SK-N-SH treated with all-trans-retinoic acid at 6 μM for 48 hours (cell line): ENCODE measurements around the gene AP1G2.

Experiments
- ATAC-seq: fragments of 200-7000 bp; cut with Tn5 transposase; 3 replicates; pipeline ENCODE4 v1.9.1; 2020; ENCODE audit warnings: mild to moderate bottlenecking, moderate library complexity
- ARNTL ChIP-seq: fragments of 450-650 bp; formaldehyde crosslinking; IDR thresholded peaks from 2 replicates; pipeline ENCODE4 v1.5.0; 2020; ENCODE audit warnings: low read depth, mild to moderate bottlenecking, moderate library complexity, borderline replicate concordance
- BACH2 ChIP-seq: fragments of 250-450 bp; sonication (Bioruptor Pico); IDR thresholded peaks from 2 replicates; pipeline ENCODE4 v1.9.0; 2021; ENCODE audit warnings: mild to moderate bottlenecking, borderline replicate concordance
- CSDC2 ChIP-seq: fragments of 250-450 bp; sonication (Bioruptor Pico); IDR thresholded peaks from 2 replicates; pipeline ENCODE4 v1.5.0; 2020; ENCODE audit warnings: mild to moderate bottlenecking, moderate library complexity
- ESRRG ChIP-seq: fragments of 250-450 bp; sonication (Bioruptor Pico); IDR thresholded peaks from 2 replicates; pipeline ENCODE4 v1.6.1; 2021; ENCODE audit warnings: mild to moderate bottlenecking
- GLIS3 ChIP-seq: fragments of 250-450 bp; sonication (Bioruptor Pico); IDR thresholded peaks from 2 replicates; pipeline ENCODE4 v1.5.0; 2020; ENCODE audit warnings: mild to moderate bottlenecking, moderate library complexity
- ISL1 ChIP-seq: fragments of 250-450 bp; sonication (Bioruptor Pico); IDR thresholded peaks from 2 replicates; pipeline ENCODE4 v2.1.2; 2022; ENCODE audit warnings: mild to moderate bottlenecking, moderate library complexity
- OSR1 ChIP-seq: fragments of 250-450 bp; sonication (Bioruptor Pico); IDR thresholded peaks from 2 replicates; pipeline ENCODE4 v1.8.0; 2022; ENCODE audit warnings: moderate library complexity, mild to moderate bottlenecking, inconsistent platforms
- PATZ1 ChIP-seq: fragments of 250-450 bp; sonication (Bioruptor Pico); IDR thresholded peaks from 2 replicates; pipeline ENCODE4 v1.8.0; 2020; ENCODE audit warnings: mild to moderate bottlenecking, moderate library complexity, borderline replicate concordance
- POU6F1 ChIP-seq: fragments of 250-450 bp; sonication (Bioruptor Pico); IDR thresholded peaks from 2 replicates; pipeline ENCODE4 v1.8.0; 2021; ENCODE audit warnings: low read depth, mild to moderate bottlenecking, moderate library complexity, borderline replicate concordance
- RARB ChIP-seq: fragments of 250-450 bp; sonication (Bioruptor Pico); IDR thresholded peaks from 2 replicates; pipeline ENCODE4 v1.8.0; 2021; ENCODE audit warnings: mild to moderate bottlenecking, moderate library complexity
- TCF4 ChIP-seq: fragments of 250-450 bp; sonication (Bioruptor Pico); IDR thresholded peaks from 2 replicates; pipeline ENCODE4 v1.8.0; 2021; ENCODE audit warnings: mild to moderate bottlenecking, moderate library complexity, borderline replicate concordance
- TOX ChIP-seq: fragments of 250-450 bp; sonication (Bioruptor Pico); IDR thresholded peaks from 2 replicates; pipeline ENCODE4 v1.8.0; 2021; ENCODE audit warnings: mild to moderate bottlenecking, moderate library complexity, borderline replicate concordance
- TSHZ2 ChIP-seq: fragments of 250-450 bp; sonication (Bioruptor Pico); IDR thresholded peaks from 2 replicates; pipeline ENCODE4 v1.5.0; 2020; ENCODE audit warnings: mild to moderate bottlenecking, moderate library complexity
- ZC3H10 ChIP-seq: fragments of 250-450 bp; sonication (Bioruptor Pico); IDR thresholded peaks from 2 replicates; pipeline ENCODE4 v1.5.1; 2021; ENCODE audit warnings: mild to moderate bottlenecking, moderate library complexity
- ZFP3 ChIP-seq: fragments of 250-450 bp; sonication (Bioruptor Pico); IDR thresholded peaks from 2 replicates; pipeline ENCODE4 v1.5.0; 2020; ENCODE audit warnings: mild to moderate bottlenecking, moderate library complexity
- ZFP30 ChIP-seq: fragments of 450-650 bp; formaldehyde crosslinking; IDR thresholded peaks from 2 replicates; pipeline ENCODE4 v1.5.0; 2022; ENCODE audit warnings: mild to moderate bottlenecking, moderate library complexity
- ZNF565 ChIP-seq: fragments of 450-650 bp; formaldehyde crosslinking; conservative IDR thresholded peaks from 2 replicates; pipeline ENCODE4 v1.5.0; 2020; ENCODE audit warnings: low read depth, mild to moderate bottlenecking, moderate library complexity
- ZNF70 ChIP-seq: fragments of 450-650 bp; formaldehyde crosslinking; IDR thresholded peaks from 2 replicates; pipeline ENCODE4 v1.5.0; 2020; ENCODE audit warnings: mild to moderate bottlenecking, moderate library complexity
- ZNF8 ChIP-seq: fragments of 450-650 bp; formaldehyde crosslinking; IDR thresholded peaks from 2 replicates; pipeline ENCODE4 v1.5.0; 2020; ENCODE audit warnings: mild to moderate bottlenecking, moderate library complexity
- TF ChIP-seq, protein P1 (sequence below): fragments of 250-450 bp; sonication (Bioruptor Pico); IDR thresholded peaks from 2 replicates; pipeline ENCODE4 v1.5.1; 2020; ENCODE audit warnings: low read depth, mild to moderate bottlenecking, moderate library complexity
- TF ChIP-seq, protein P2 (sequence below): fragments of 250-450 bp; sonication (Bioruptor Pico); IDR thresholded peaks from 2 replicates; pipeline ENCODE4 v1.5.1; 2021; ENCODE audit warnings: mild to moderate bottlenecking, moderate library complexity

The AP1G2 gene

GRCh38 chr14:23571701-23572523 is 4.3 kb upstream of the AP1G2 start:
- ATAC-seq: no peak
- no peak for TF ChIP-seq OSR1 (CRISPR knock-in tag)
- TF ChIP-seq ZNF70: no peak
- TF ChIP-seq TOX (CRISPR knock-in tag): no peak
- no peak for TF ChIP-seq ARNTL (CRISPR knock-in tag)
- no peak for TF ChIP-seq TCF4
- no peak for TF ChIP-seq CSDC2
- no peak for TF ChIP-seq ISL1 (CRISPR knock-in tag)
- TF ChIP-seq RARB (CRISPR knock-in tag): no peak
- TF ChIP-seq ZNF8 (CRISPR knock-in tag): no peak
- TF ChIP-seq, all 23 proteins: peak for 0

DNA sequence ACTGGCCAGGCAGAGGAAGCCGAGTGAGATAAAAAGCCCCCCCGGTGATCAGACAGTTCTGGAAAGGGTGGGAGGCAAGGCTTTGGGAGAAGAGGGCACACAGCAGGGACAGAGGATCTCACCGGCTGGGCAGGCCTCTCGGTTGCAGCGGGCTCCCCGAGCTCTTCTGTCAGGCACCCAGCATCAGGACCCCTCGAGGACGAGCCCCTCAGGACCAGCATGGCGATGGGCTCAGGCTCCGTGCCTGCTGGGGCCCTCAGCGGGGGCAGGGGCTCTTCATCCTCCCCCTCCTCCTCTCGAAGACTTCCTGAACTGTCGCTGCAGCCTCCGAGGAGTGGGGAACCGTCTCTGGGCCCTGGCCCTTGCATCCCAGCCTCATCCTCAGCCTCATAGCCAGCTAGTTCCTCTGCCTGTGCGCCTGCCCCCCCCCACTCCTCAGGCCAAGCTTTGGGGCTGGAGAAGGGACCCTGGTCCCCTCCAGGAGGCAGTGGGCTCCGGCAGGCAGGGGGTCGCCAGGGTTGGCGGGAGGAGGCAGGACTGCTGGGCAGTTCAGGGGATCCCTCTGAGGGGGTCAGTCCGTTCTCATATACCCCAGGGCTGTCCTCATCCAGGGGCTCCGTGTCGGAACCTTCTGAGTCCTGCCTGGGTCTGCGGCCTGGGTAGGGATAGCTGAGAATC is 3.4 kb upstream of the AP1G2 start:
- no peak for TF ChIP-seq ZNF70
- TF ChIP-seq ISL1 (CRISPR knock-in tag): no peak
- TF ChIP-seq GLIS3 (CRISPR knock-in tag): no peak
- no peak for TF ChIP-seq TOX (CRISPR knock-in tag)
- TF ChIP-seq, protein P1, sequence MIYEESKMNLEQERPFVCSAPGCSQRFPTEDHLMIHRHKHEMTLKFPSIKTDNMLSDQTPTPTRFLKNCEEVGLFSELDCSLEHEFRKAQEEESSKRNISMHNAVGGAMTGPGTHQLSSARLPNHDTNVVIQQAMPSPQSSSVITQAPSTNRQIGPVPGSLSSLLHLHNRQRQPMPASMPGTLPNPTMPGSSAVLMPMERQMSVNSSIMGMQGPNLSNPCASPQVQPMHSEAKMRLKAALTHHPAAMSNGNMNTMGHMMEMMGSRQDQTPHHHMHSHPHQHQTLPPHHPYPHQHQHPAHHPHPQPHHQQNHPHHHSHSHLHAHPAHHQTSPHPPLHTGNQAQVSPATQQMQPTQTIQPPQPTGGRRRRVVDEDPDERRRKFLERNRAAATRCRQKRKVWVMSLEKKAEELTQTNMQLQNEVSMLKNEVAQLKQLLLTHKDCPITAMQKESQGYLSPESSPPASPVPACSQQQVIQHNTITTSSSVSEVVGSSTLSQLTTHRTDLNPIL (CRISPR knock-in tag): no peak
- TF ChIP-seq, protein P2, sequence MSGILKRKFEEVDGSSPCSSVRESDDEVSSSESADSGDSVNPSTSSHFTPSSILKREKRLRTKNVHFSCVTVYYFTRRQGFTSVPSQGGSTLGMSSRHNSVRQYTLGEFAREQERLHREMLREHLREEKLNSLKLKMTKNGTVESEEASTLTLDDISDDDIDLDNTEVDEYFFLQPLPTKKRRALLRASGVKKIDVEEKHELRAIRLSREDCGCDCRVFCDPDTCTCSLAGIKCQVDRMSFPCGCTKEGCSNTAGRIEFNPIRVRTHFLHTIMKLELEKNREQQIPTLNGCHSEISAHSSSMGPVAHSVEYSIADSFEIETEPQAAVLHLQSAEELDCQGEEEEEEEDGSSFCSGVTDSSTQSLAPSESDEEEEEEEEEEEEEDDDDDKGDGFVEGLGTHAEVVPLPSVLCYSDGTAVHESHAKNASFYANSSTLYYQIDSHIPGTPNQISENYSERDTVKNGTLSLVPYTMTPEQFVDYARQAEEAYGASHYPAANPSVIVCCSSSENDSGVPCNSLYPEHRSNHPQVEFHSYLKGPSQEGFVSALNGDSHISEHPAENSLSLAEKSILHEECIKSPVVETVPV (CRISPR knock-in tag): no peak
- no peak for TF ChIP-seq ZNF8 (CRISPR knock-in tag)
- TF ChIP-seq ESRRG (CRISPR knock-in tag): no peak
- TF ChIP-seq PATZ1 (CRISPR knock-in tag): no peak
- no peak for TF ChIP-seq BACH2 (CRISPR knock-in tag)
- TF ChIP-seq ZFP3 (CRISPR knock-in tag): no peak
- TF ChIP-seq ZNF565 (CRISPR knock-in tag): no peak
- no peak for TF ChIP-seq OSR1 (CRISPR knock-in tag)
- TF ChIP-seq POU6F1 (CRISPR knock-in tag): no peak
- TF ChIP-seq ARNTL (CRISPR knock-in tag): no peak
- no peak for TF ChIP-seq TCF4
- no peak for TF ChIP-seq TSHZ2 (CRISPR knock-in tag)
- no peak for TF ChIP-seq ZC3H10 (CRISPR knock-in tag)
- TF ChIP-seq ZFP30 (CRISPR knock-in tag): no peak
- TF ChIP-seq RARB (CRISPR knock-in tag): no peak

More for the DNA sequence above, 3.4 kb upstream of the AP1G2 start:
- ATAC-seq: no peak
